ENCODE data around the gene ATP8B4.

ATP8B4 gene

GRCh38 chr15:49883121-49883520 lies 235.9 kb downstream of the ATP8B4 start:
- DNase-seq (ENCODE audit: low read depth, low spot score): no peak
- no peak overlapping the region for H3K4me3 ChIP-seq (ENCODE audit: low read length)

- H3K4me3 ChIP-seq (ENCODE audit: low read length): no peak overlapping the region
- DNase-seq (ENCODE audit: low read depth, low spot score): no peak
Observed at GRCh38 chr15:49881866-49882265, 237.2 kb downstream of the ATP8B4 start.

GRCh38 chr15:49881433-49881832 lies 237.6 kb downstream of the ATP8B4 start:
- DNase-seq (ENCODE audit: low read depth, low spot score): no peak
- no peak overlapping the region for H3K4me3 ChIP-seq (ENCODE audit: low read length)

- DNase-seq (ENCODE audit: low read depth, low spot score): no peak
- no peak overlapping the region for H3K4me3 ChIP-seq (ENCODE audit: low read length)
Observed at GRCh38 chr15:49877873-49878521, 241.0 kb downstream of the ATP8B4 start.

GRCh38 chr15:49877117-49877872 lies 241.7 kb downstream of the ATP8B4 start:
- no peak for DNase-seq (ENCODE audit: low read depth, low spot score)
- H3K4me3 ChIP-seq (ENCODE audit: low read length): no peak overlapping the region

GRCh38 chr15:49876401-49877038 lies 242.5 kb downstream of the ATP8B4 start:
- H3K4me3 ChIP-seq (ENCODE audit: low read length): no peak overlapping the region
- no peak for DNase-seq (ENCODE audit: low read depth, low spot score)

GRCh38 chr15:49875392-49875791 lies 243.6 kb downstream of the ATP8B4 start:
- peak; percentile 1 for DNase-seq (ENCODE audit: low read depth, low spot score)
- no peak overlapping the region for H3K4me3 ChIP-seq (ENCODE audit: low read length)

- H3K4me3 ChIP-seq (ENCODE audit: low read length): no peak overlapping the region
- DNase-seq (ENCODE audit: low read depth, low spot score): no peak
Observed at GRCh38 chr15:49870472-49870871, 248.6 kb downstream of the ATP8B4 start.

GRCh38 chr15:49868348-49868747 lies 250.7 kb downstream of the ATP8B4 start:
- no peak overlapping the region for H3K4me3 ChIP-seq (ENCODE audit: low read length)
- no peak for DNase-seq (ENCODE audit: low read depth, low spot score)

GRCh38 chr15:49865925-49866757 lies 252.9 kb downstream of the ATP8B4 start:
- H3K4me3 ChIP-seq (ENCODE audit: low read length): no peak overlapping the region
- DNase-seq (ENCODE audit: low read depth, low spot score): no peak

GRCh38 chr15:49864251-49864650 lies 254.8 kb downstream of the ATP8B4 start:
- no peak for DNase-seq (ENCODE audit: low read depth, low spot score)
- H3K4me3 ChIP-seq (ENCODE audit: low read length): no peak overlapping the region

- no peak overlapping the region for H3K4me3 ChIP-seq (ENCODE audit: low read length)
- DNase-seq (ENCODE audit: low read depth, low spot score): no peak
Observed at GRCh38 chr15:49863431-49864224, 255.4 kb downstream of the ATP8B4 start.

GRCh38 chr15:49860101-49860500 lies 258.9 kb downstream of the ATP8B4 start:
- no peak overlapping the region for H3K4me3 ChIP-seq (ENCODE audit: low read length)
- no peak for DNase-seq (ENCODE audit: low read depth, low spot score)

GRCh38 chr15:49857496-49858475 lies 261.2 kb downstream of the ATP8B4 start:
- H3K4me3 ChIP-seq (ENCODE audit: low read length): no peak overlapping the region
- no peak for DNase-seq (ENCODE audit: low read depth, low spot score)

GRCh38 chr15:49855917-49856637 lies 263.0 kb downstream of the ATP8B4 start:
- H3K4me3 ChIP-seq (ENCODE audit: low read length): no peak overlapping the region
- DNase-seq (ENCODE audit: low read depth, low spot score): no peak

- DNase-seq (ENCODE audit: low read depth, low spot score): no peak
- no peak overlapping the region for H3K4me3 ChIP-seq (ENCODE audit: low read length)
Observed at GRCh38 chr15:49852756-49853155, 266.3 kb downstream of the ATP8B4 start.

GRCh38 chr15:49848807-49849206 lies 270.2 kb downstream of the ATP8B4 start:
- DNase-seq (ENCODE audit: low read depth, low spot score): no peak
- H3K4me3 ChIP-seq (ENCODE audit: low read length): no peak overlapping the region
